DOHH2 (cell line): ENCODE measurements around the gene RALGAPB.

Source experiments
- H3F3A ChIP-seq: fragments of 200-600 bp; sonication (generic), shearing (Covaris generic); 2 replicates; pipeline ENCODE4 v1.6.0; 2016; ENCODE audit warnings: antibody characterized with exemption, mild to moderate bottlenecking; ENCODE audit not compliant: control insufficient read depth, insufficient read depth
- H3K27ac ChIP-seq: fragments of 200-600 bp; sonication (generic); 2 replicates; pipeline ENCODE4 v1.5.1; 2014; ENCODE audit warnings: low read depth, mild to moderate bottlenecking, low read length, moderate library complexity
- H3K27me3 ChIP-seq: fragments of 200-600 bp; sonication (generic); 2 replicates; pipeline ENCODE4 v1.6.1; 2014; ENCODE audit warnings: mild to moderate bottlenecking, low read length, mixed read lengths; ENCODE audit not compliant: control insufficient read depth
- H3K36me3 ChIP-seq: fragments of 200-600 bp; sonication (generic); 2 replicates; pipeline ENCODE4 v1.6.1; 2014; ENCODE audit warnings: mild to moderate bottlenecking, low read length, moderate library complexity, mixed read lengths; ENCODE audit not compliant: control insufficient read depth
- H3K4me1 ChIP-seq: fragments of 200-600 bp; sonication (generic); 2 replicates; pipeline ENCODE4 v1.6.1; 2014; ENCODE audit warnings: mild to moderate bottlenecking, low read length, mixed read lengths; ENCODE audit not compliant: control insufficient read depth
- H3K4me2 ChIP-seq: fragments of 200-600 bp; sonication (generic); 2 replicates; pipeline ENCODE4 v1.6.0; 2014; ENCODE audit warnings: mild to moderate bottlenecking, low read length, moderate library complexity
- H3K4me3 ChIP-seq: fragments of 200-600 bp; sonication (generic); 2 replicates; pipeline ENCODE4 v1.5.1; 2014; ENCODE audit warnings: mild to moderate bottlenecking, low read length, mixed read lengths
- H3K79me2 ChIP-seq: fragments of 200-600 bp; sonication (generic); 2 replicates; pipeline ENCODE4 v1.6.1; 2014; ENCODE audit warnings: mild to moderate bottlenecking, low read length, mixed read lengths; ENCODE audit not compliant: control insufficient read depth
- H3K9me2 ChIP-seq: fragments of 200-600 bp; sonication (generic); replicated peaks from 2 replicates; pipeline ENCODE4 v1.6.1; 2014; ENCODE audit warnings: mild to moderate bottlenecking, low read length, mixed read lengths; ENCODE audit not compliant: control insufficient read depth
- H3K9me3 ChIP-seq: fragments of 200-600 bp; sonication (generic); 2 replicates; pipeline ENCODE4 v1.6.1; 2014; ENCODE audit warnings: antibody characterized with exemption, low read length, mixed read lengths; ENCODE audit not compliant: control insufficient read depth, insufficient read depth
- H4K20me1 ChIP-seq: fragments of 200-600 bp; sonication (generic); 2 replicates; pipeline ENCODE4 v1.6.0; 2014; ENCODE audit warnings: low read depth, mild to moderate bottlenecking, antibody characterized with exemption, low read length, moderate library complexity; ENCODE audit not compliant: control insufficient read depth, insufficient read depth
- EZH2phosphoT487 ChIP-seq: fragments of 200-600 bp; sonication (generic); IDR thresholded peaks from 2 replicates; pipeline ENCODE4 v1.6.1; 2017; ENCODE audit warnings: borderline replicate concordance, mild to moderate bottlenecking, antibody characterized with exemption, low read length, moderate library complexity, mixed read lengths
- TF ChIP-seq, protein P1 (sequence below): fragments of 200-600 bp; sonication (generic); IDR thresholded peaks from one replicate; pipeline ENCODE4 v1.5.1; 2014; ENCODE audit warnings: antibody characterized with exemption, mild to moderate bottlenecking, low read depth, low read length; ENCODE audit not compliant: poor library complexity, severe bottlenecking

RALGAPB gene

DNA sequence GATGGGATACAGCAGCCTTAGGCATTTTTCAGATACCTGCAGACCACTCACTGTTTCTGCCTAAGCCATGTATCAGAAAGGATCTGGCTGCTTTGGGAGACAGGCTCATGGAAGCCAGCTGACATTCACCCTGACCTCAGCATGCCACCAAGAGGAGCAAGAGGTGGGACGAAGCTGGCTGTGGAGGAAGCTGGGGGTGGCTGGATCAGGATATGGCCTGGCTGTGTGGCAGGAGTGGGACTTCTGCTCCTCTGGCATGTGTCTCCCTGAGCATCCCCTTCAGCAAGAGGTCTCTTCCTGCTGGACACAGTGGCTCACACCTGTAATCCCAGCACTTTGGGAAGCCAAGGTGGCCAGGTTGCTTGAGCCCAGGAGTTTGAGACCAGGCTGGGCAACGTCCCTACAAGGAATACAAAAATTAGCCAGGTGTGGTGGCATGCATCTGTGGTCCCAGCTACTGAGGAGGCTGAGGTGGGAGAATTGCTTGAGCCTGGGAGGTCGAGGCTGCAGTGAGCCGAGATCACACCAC lies 109.3 kb downstream of the RALGAPB start:
- Histone ChIP-seq H3K27ac (no peak overlapping the region), H3K36me3 (no peaks in the 10 kb centered on the region)

DNA sequence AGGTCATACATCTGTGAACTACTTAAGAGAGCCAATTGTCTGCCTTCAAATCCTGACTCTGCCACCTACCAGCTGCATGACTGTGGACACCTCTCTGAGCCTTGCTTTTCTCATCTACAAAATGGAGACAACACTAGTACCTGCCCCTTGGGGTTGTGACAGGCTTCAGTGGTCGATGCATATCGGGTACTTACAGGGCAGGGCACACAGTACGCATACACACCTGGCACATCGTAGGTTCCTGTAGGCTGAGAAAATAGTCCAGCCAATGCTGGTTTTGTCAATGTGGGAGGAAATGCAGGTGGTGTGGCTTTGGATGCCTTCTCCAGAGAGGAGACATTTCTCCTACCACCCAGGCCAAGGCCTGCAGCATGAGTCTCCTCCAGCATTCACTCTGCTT lies 110.7 kb downstream of the RALGAPB start:
- Histone ChIP-seq H3K4me3 (no peak overlapping the region), H3K36me3 (no peaks in the 10 kb centered on the region), H3K4me2 (no peak overlapping the region), H3F3A (no peaks in the 10 kb centered on the region), H3K9me2 (no peaks in the 10 kb centered on the region), H3K27ac (no peak overlapping the region), H3K9me3 (no peaks in the 10 kb centered on the region), H3K27me3 (peaks cover 4% of the 10 kb centered on the region; the same call in 1 of the 2 replicates), H3K4me1 (no peaks in the 10 kb centered on the region), H4K20me1 (no peaks in the 10 kb centered on the region), H3K79me2 (no peaks in the 10 kb centered on the region)
- TF ChIP-seq EZH2phosphoT487, result no peak
- TF ChIP-seq, protein P1, sequence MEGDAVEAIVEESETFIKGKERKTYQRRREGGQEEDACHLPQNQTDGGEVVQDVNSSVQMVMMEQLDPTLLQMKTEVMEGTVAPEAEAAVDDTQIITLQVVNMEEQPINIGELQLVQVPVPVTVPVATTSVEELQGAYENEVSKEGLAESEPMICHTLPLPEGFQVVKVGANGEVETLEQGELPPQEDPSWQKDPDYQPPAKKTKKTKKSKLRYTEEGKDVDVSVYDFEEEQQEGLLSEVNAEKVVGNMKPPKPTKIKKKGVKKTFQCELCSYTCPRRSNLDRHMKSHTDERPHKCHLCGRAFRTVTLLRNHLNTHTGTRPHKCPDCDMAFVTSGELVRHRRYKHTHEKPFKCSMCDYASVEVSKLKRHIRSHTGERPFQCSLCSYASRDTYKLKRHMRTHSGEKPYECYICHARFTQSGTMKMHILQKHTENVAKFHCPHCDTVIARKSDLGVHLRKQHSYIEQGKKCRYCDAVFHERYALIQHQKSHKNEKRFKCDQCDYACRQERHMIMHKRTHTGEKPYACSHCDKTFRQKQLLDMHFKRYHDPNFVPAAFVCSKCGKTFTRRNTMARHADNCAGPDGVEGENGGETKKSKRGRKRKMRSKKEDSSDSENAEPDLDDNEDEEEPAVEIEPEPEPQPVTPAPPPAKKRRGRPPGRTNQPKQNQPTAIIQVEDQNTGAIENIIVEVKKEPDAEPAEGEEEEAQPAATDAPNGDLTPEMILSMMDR, result no peak

More for the DNA sequence above, 109.3 kb downstream of the RALGAPB start:
- H3K27me3 ChIP-seq, result peaks cover 4% of the 10 kb centered on the region; the same call in 1 of the 2 replicates
- no peaks in the 10 kb centered on the region for H3F3A ChIP-seq
- H3K79me2 ChIP-seq, result no peaks in the 10 kb centered on the region
- no peaks in the 10 kb centered on the region for H4K20me1 ChIP-seq
- no peak overlapping the region for H3K4me2 ChIP-seq
- TF ChIP-seq, protein P1, result no peak
- no peak for TF ChIP-seq EZH2phosphoT487
- no peak overlapping the region for H3K4me3 ChIP-seq
- H3K9me2 ChIP-seq, result no peaks in the 10 kb centered on the region
- no peaks in the 10 kb centered on the region for H3K9me3 ChIP-seq
- H3K4me1 ChIP-seq, result no peaks in the 10 kb centered on the region

DNA sequence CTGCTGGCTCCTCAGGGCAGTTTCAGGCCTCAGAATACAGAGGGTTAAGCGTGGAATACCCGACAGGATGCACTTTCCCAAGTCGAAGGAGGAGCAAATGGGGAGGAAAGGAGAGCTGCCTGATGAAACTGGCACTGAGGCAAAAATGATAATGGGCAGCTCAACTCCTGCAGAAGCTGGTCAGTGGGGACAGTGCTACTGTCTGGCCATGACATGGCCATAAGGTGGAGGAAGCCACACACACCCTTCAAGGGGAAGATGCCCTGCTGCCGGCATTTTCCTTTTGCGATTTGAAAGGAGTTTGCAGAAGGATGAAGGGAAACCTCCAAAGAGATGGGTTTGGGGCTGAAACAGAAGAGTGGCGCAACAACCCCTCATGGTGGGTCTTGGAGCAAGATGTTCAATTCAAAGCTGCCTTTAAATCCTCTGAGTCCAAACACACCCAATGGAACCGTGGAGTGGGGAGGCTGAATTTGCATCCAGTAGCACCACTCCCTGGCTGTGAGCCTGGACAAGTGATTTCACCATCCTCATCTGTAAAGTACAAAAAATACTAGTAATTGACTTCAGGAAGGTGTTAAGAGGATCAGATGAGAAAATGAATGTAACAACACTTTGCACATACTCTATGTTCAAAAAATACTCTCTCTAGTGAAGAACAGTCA lies 111.6 kb downstream of the RALGAPB start:
- H3F3A ChIP-seq, result no peaks in the 10 kb centered on the region
- no peaks in the 10 kb centered on the region for H3K9me2 ChIP-seq
- no peak overlapping the region for H3K4me2 ChIP-seq
- H3K9me3 ChIP-seq, result no peaks in the 10 kb centered on the region
- no peak overlapping the region for H3K27ac ChIP-seq
- H3K27me3 ChIP-seq, result peaks cover 4% of the 10 kb centered on the region; the same call in 1 of the 2 replicates
- H3K36me3 ChIP-seq, result no peaks in the 10 kb centered on the region
- H3K4me3 ChIP-seq, result no peak overlapping the region
- no peaks in the 10 kb centered on the region for H3K4me1 ChIP-seq
- no peaks in the 10 kb centered on the region for H4K20me1 ChIP-seq
- TF ChIP-seq, protein P1, result no peak
- TF ChIP-seq EZH2phosphoT487, result no peak
- H3K79me2 ChIP-seq, result no peaks in the 10 kb centered on the region
